ENCODE results near the gene NTM. TPM values are rescaled to one million over a fixed set of nuclear protein-coding genes. Genes with fewer than 3 reads are reported as not detected.

Gene NTM
- total RNA-seq, 1 experiment from 2014 or later: not detected

DNA sequence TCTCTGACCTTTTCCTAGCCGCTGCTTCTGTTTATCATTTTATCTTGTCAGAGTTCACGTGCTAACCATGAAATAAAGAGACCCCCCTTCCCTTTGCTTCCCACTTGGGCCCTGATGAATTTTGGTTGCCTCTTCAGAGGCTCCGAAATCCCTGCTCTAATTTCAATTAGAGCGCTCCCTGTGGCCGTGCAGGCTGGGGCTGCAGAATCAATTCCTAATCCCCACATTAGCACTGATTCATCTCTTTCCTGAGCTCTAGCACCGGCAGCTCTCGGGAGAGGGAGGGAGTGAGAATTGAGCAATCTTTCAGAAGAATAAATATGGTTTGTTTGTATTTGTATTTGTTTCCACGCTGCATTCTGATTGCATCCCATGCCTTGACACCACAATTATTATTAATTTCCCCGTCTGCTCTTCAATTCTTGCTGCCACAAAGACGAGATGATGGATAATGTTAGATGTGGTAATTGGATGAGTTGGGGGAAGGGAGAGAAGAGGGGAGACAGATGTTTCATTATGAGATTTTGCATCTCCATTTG lies 76.9 kb downstream of the NTM start:
- POLR2A ChIA-PET: no interaction called here
- H3K4me2 ChIP-seq (ENCODE audit: low read length): no peak overlapping the region
- DNase-seq (ENCODE audit: low read depth, low spot score): no peak

DNA sequence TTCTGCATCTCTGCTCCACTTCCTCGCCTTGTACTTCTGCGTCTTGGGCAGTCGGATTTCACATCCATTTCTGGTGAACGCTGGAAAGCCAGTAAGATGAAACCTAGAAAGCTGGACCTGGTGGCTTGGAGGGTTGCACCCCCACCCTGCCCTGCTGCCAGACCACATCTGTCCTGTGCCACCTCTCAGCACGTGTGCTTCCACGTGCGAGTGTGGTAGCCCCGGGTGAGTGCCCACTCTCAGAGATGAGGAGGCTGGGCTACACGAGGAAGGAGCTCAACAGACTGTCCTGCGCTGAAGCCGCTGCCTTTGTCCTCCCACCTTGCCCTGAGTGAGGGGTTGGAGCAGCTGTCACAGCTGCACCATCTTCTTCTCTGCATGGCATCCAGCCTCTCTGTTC lies 77.5 kb downstream of the NTM start:
- H3K79me2 ChIP-seq (ENCODE audit: insufficient read depth, low read length): no peaks in the 10 kb centered on the region
- no peak overlapping the region for H3K27ac ChIP-seq (ENCODE audit: low read depth, low read length)
- H3K4me1 ChIP-seq (ENCODE audit: control insufficient read depth in 1 of 2, insufficient read depth in 2 of 2, low read length in 2 of 2): no peaks in the 10 kb centered on the region
- CTCF ChIA-PET: no interaction called here
- no peaks in the 10 kb centered on the region for H3K27me3 ChIP-seq (ENCODE audit: insufficient read depth, low read length)
- no peak overlapping the region for H3K4me2 ChIP-seq (ENCODE audit: low read length)
- H3K4me3 ChIP-seq (replicated peaks in 1 of 2; ENCODE audit: low read depth in 1 of 2, low read length in 2 of 2): no peak overlapping the region
- no peaks in the 10 kb centered on the region for H4K20me1 ChIP-seq (ENCODE audit: insufficient read depth)
- POLR2A ChIA-PET: no interaction called here
- RAD21 ChIA-PET (ENCODE audit: low non-redundant PET in 1 of 2, low total read pairs in 2 of 2, uncharacterized antibody in 2 of 2, unreplicated experiment in 2 of 2): no interaction called here
- intact Hi-C loops (cut with micrococcal nuclease): no loop called here
- TF ChIP-seq YY1 (IDR thresholded peaks at IDR 0.05; ENCODE audit: extremely low read depth, insufficient replicate concordance, low read depth, low read length) (no peak), CBX3 (IDR thresholded peaks at IDR 0.05; ENCODE audit: low read depth) (no peak), TCF7L2 (IDR thresholded peaks at IDR 0.05; ENCODE audit: borderline replicate concordance, extremely low read depth, insufficient read depth, insufficient read length) (no peak), CEBPB (IDR thresholded peaks at IDR 0.05; ENCODE audit: low read depth) (no peak)
- H2AFZ ChIP-seq (ENCODE audit: low read depth, low read length, poor library complexity, severe bottlenecking): no peak overlapping the region
- H3K36me3 ChIP-seq (ENCODE audit: control insufficient read depth in 1 of 2, insufficient read depth in 2 of 2, low read length in 2 of 2): no peaks in the 10 kb centered on the region
- no peak overlapping the region for H3K9ac ChIP-seq (ENCODE audit: low read length)
- ATAC-seq (no peak), DNase-seq (ENCODE audit: low read depth, low spot score) (no peak)
- no TSS peak for BruUV-seq (replicated peaks)
- H3K9me2 ChIP-seq (ENCODE audit: insufficient read depth): no peaks in the 10 kb centered on the region
- peaks cover 4 to 5% of the 10 kb centered on the region in 2 experiments; a peak in 2 of 4 replicates for H3K9me3 ChIP-seq (ENCODE audit: control insufficient read depth in 1 of 2, insufficient read depth in 1 of 2, low read depth in 1 of 2, low read length in 2 of 2)

More for the DNA sequence above, 76.9 kb downstream of the NTM start:
- H3K27ac ChIP-seq (ENCODE audit: low read depth, low read length): no peak overlapping the region
- no peaks in the 10 kb centered on the region for H3K36me3 ChIP-seq (ENCODE audit: control insufficient read depth in 1 of 2, insufficient read depth in 2 of 2, low read length in 2 of 2)
- TF ChIP-seq RAD21 (IDR thresholded peaks at IDR 0.05; ENCODE audit: low read depth): no peak
- TF ChIP-seq EZH2 (IDR thresholded peaks at IDR 0.05): no peak
- TF ChIP-seq SP1 (IDR thresholded peaks at IDR 0.05; ENCODE audit: low read depth): no peak
- no peak for TF ChIP-seq SIN3A (IDR thresholded peaks at IDR 0.05; ENCODE audit: low read depth)
- no peak for TF ChIP-seq ZFX (IDR thresholded peaks at IDR 0.05)
- H3K9ac ChIP-seq (ENCODE audit: low read length): no peak overlapping the region
- no peak overlapping the region for H2AFZ ChIP-seq (ENCODE audit: low read depth, low read length, poor library complexity, severe bottlenecking)
- no peaks in the 10 kb centered on the region for H3K4me1 ChIP-seq (ENCODE audit: control insufficient read depth in 1 of 2, insufficient read depth in 2 of 2, low read length in 2 of 2)
- no peaks in the 10 kb centered on the region for H3K79me2 ChIP-seq (ENCODE audit: insufficient read depth, low read length)
- BruUV-seq (replicated peaks): no TSS peak
- no peak overlapping the region for H3K4me3 ChIP-seq (replicated peaks in 1 of 2; ENCODE audit: low read depth in 1 of 2, low read length in 2 of 2)
- ChIA-PET RAD21 (ENCODE audit: low non-redundant PET in 1 of 2, low total read pairs in 2 of 2, uncharacterized antibody in 2 of 2, unreplicated experiment in 2 of 2) (no interaction called here), CTCF (no interaction called here)
- H4K20me1 ChIP-seq (ENCODE audit: insufficient read depth): no peaks in the 10 kb centered on the region
- no peaks in the 10 kb centered on the region for H3K27me3 ChIP-seq (ENCODE audit: insufficient read depth, low read length)
- intact Hi-C loops (cut with micrococcal nuclease): no loop called here
- no peaks in the 10 kb centered on the region for H3K9me2 ChIP-seq (ENCODE audit: insufficient read depth)
- ATAC-seq: no peak
- peaks cover 4 to 5% of the 10 kb centered on the region in 2 experiments; a peak in 2 of 4 replicates for H3K9me3 ChIP-seq (ENCODE audit: control insufficient read depth in 1 of 2, insufficient read depth in 1 of 2, low read depth in 1 of 2, low read length in 2 of 2)

Measured in HCT116 (cell line).